GM19467 (cell line): Measurements from ENCODE around the gene NTSR2.

Experiments
- ATAC-seq: cut with Tn5 transposase; IDR thresholded peaks from one replicate; pipeline ENCODE4 v1.9.1; 2021; ENCODE audit warnings: mild to moderate bottlenecking, moderate library complexity; ENCODE audit not compliant: unreplicated experiment

NTSR2 gene

GRCh38 chr2:11669454-11670291 is at the start of gene NTSR2:
NTSR2 (minus strand) TSS chr2:11670195; CDS start chr2:11670129, 66 bp downstream.
- ATAC-seq: no peak

GRCh38 chr2:11719230-11719977 is 49.4 kb upstream of the NTSR2 start:
- ATAC-seq: no peak

GRCh38 chr2:11718606-11719005 is 48.6 kb upstream of the NTSR2 start:
- no peak for ATAC-seq

GRCh38 chr2:11717623-11718022 is 47.6 kb upstream of the NTSR2 start:
- ATAC-seq: no peak

GRCh38 chr2:11716689-11717321 is 46.8 kb upstream of the NTSR2 start:
- ATAC-seq: no peak

GRCh38 chr2:11715987-11716652 is 46.1 kb upstream of the NTSR2 start:
- ATAC-seq: no peak

- no peak for ATAC-seq
Observed at GRCh38 chr2:11713815-11714214, 43.8 kb upstream of the NTSR2 start.

GRCh38 chr2:11712866-11713265 is 42.9 kb upstream of the NTSR2 start:
- no peak for ATAC-seq

- ATAC-seq: no peak
Observed at GRCh38 chr2:11711751-11712150, 41.8 kb upstream of the NTSR2 start.

GRCh38 chr2:11711354-11711716 is 41.3 kb upstream of the NTSR2 start:
- ATAC-seq: no peak

- ATAC-seq: no peak
Observed at GRCh38 chr2:11710632-11711353, 40.8 kb upstream of the NTSR2 start.

GRCh38 chr2:11710210-11710609 is 40.2 kb upstream of the NTSR2 start:
- no peak for ATAC-seq

GRCh38 chr2:11709293-11709692 is 39.3 kb upstream of the NTSR2 start:
- ATAC-seq: no peak

GRCh38 chr2:11708106-11708505 is 38.1 kb upstream of the NTSR2 start:
- ATAC-seq: no peak

- no peak for ATAC-seq
Observed at GRCh38 chr2:11705711-11706110, 35.7 kb upstream of the NTSR2 start.

- no peak for ATAC-seq
Observed at GRCh38 chr2:11705063-11705462, 35.1 kb upstream of the NTSR2 start.

GRCh38 chr2:11703700-11704099 is 33.7 kb upstream of the NTSR2 start:
- no peak for ATAC-seq

- ATAC-seq: no peak
Observed at GRCh38 chr2:11702946-11703345, 33.0 kb upstream of the NTSR2 start.

GRCh38 chr2:11701751-11702301 is 31.8 kb upstream of the NTSR2 start:
- ATAC-seq: no peak

- ATAC-seq: no peak
Observed at GRCh38 chr2:11701206-11701605, 31.2 kb upstream of the NTSR2 start.
